Left lung (tissue), 10 donors: ENCODE results near the gene CCDC116. TPM values are rescaled to one million over a fixed set of nuclear protein-coding genes. Genes with fewer than 3 reads are reported as not detected.

Experiments
- ATAC-seq: fragments of 200-7000 bp; cut with Tn5 transposase; one replicate; pipeline ENCODE4 v1.9.1; 2020; ENCODE audit warnings: moderate library complexity
- DNase-seq, 4 donors: peaks; one replicate each; pipeline ENCODE4 v3.0.0-alpha.2; 2013 to 2020
- H3K27ac ChIP-seq, 2 donors: fragments of 200-600 bp; sonication (generic) in 1 of 2; one replicate each; pipeline versions ENCODE4 v1.5.0 to v1.8.0; 2020 to 2021
- H3K27me3 ChIP-seq, 2 donors: fragments of 200-600 bp; sonication (generic) in 1 of 2; one replicate each; pipeline versions ENCODE4 v1.5.0 to v1.8.0; 2020 to 2021
- H3K36me3 ChIP-seq, 2 donors: fragments of 200-600 bp; sonication (generic) in 1 of 2; one replicate each; pipeline versions ENCODE4 v1.5.0 to v1.8.0; 2020 to 2021
- H3K4me1 ChIP-seq, 2 donors: fragments of 200-600 bp; one replicate each; pipeline ENCODE4 v1.8.0; 2021
- H3K4me3 ChIP-seq, 2 donors: fragments of 200-600 bp; sonication (generic) in 1 of 2; one replicate each; pipeline versions ENCODE4 v1.5.0 to v1.8.0; 2020 to 2021; ENCODE audit warnings: mild to moderate bottlenecking in 1 of 2
- H3K9me3 ChIP-seq, 2 donors: fragments of 200-600 bp; sonication (generic) in 1 of 2; one replicate each; pipeline versions ENCODE4 v1.5.0 to v1.8.0; 2020 to 2021
- CTCF ChIP-seq, 2 donors: fragments of 200-600 bp; sonication (generic) in 1 of 2; IDR thresholded peaks; one replicate each; pipeline versions ENCODE4 v1.5.0 to v1.8.0; 2021; ENCODE audit warnings: antibody characterized with exemption in 2 of 2
- intact Hi-C, 2 donors: fragments of 100-400 bp; cut with DNase I; formaldehyde crosslinking; loops; one replicate each; pipeline versions ENCODE4 v1.11.2 to v1.14.2; 2022
- polyA plus RNA-seq, 6 donors: library from polyadenylated mRNA; unstranded; fragments of 120-200 nt; gene quantifications; one replicate each; pipeline ENCODE4 v1.2.1, GENCODE V29; 2013; ENCODE audit not compliant: insufficient read length in 6 of 6
- total RNA-seq, 2 donors: library from RNA; stranded (reverse); fragmentation: NEBNext Ultra II Directional; extraction: Animal tissue kit (Norgen Biotek cat#: 25700); gene quantifications; one replicate each; pipeline ENCODE4 v1.2.1, GENCODE V29; 2021
- donor health status: DM: no; HTN: yes; CAD: no.
- donor health status: DM: no; HTN: no; CAD: no.

The CCDC116 gene
- total and polyA plus RNA-seq, 8 donors = 0.26 to 1.1 (median 0.85) TPM

GRCh38 chr22:21640810-21641209 is 8.2 kb downstream of the CCDC116 start:
- no peak for DNase-seq

GRCh38 chr22:21641417-21641788 is 8.8 kb downstream of the CCDC116 start:
- H3K4me3 ChIP-seq = peak overlapping the region; percentile 53 to 83
- H3K9me3 ChIP-seq = no peaks in the 10 kb centered on the region
- H3K4me1 ChIP-seq = peaks cover 7 to 30% of the 10 kb centered on the region in 2 donors
- peaks cover 0 to 30% of the 10 kb centered on the region in 2 donors for H3K36me3 ChIP-seq
- intact Hi-C loops = no loop called here
- H3K27ac ChIP-seq = peak overlapping the region in 1 of 2 donors; percentile 81
- peak; percentile 61 for ATAC-seq
- DNase-seq = no peak
- H3K27me3 ChIP-seq = no peaks in the 10 kb centered on the region
- peak in 1 of 2 donors; percentile 32 for TF ChIP-seq CTCF (IDR thresholded peaks at IDR 0.05)

More at GRCh38 chr22:21640810-21641209, 8.2 kb downstream of the CCDC116 start:
- Histone ChIP-seq H3K4me1 (peaks cover 7 to 26% of the 10 kb centered on the region in 2 donors), H3K27me3 (no peaks in the 10 kb centered on the region), H3K4me3 (no peak overlapping the region), H3K27ac (no peak overlapping the region), H3K9me3 (no peaks in the 10 kb centered on the region), H3K36me3 (peaks cover 0 to 24% of the 10 kb centered on the region in 2 donors)
- no peak for ATAC-seq
- intact Hi-C loops = no loop called here
- no peak for TF ChIP-seq CTCF (IDR thresholded peaks at IDR 0.05)

- DNase-seq (peak; percentile 96 to 99 (median 98)), ATAC-seq (peak; percentile 97)
- H3K4me3 ChIP-seq = peak within 1 kb of the TSS; percentile 69 to 83
- peaks cover 0 to 34% of the 10 kb centered on the region in 2 donors for H3K36me3 ChIP-seq
- no peak for TF ChIP-seq CTCF (IDR thresholded peaks at IDR 0.05)
- peaks cover 7 to 36% of the 10 kb centered on the region in 2 donors for H3K4me1 ChIP-seq
- peak within 1 kb of the TSS in 1 of 2 donors; percentile 81 for H3K27ac ChIP-seq
- no peaks in the 10 kb centered on the region for H3K9me3 ChIP-seq
- no peaks in the 10 kb centered on the region for H3K27me3 ChIP-seq
- intact Hi-C loops = no loop called here
Observed at GRCh38 chr22:21641789-21642583, 9.4 kb downstream of the CCDC116 start, which contains the start of gene SDF2L1. Gene SDF2L1 (plus strand): TSS chr22:21642302. CDS start chr22:21642337, 35 bp downstream.

- DNase-seq (peak in 1 of 4 donors; percentile 87), ATAC-seq (peak; percentile 20)
- intact Hi-C loops = no loop called here
Observed at GRCh38 chr22:21642584-21643448, 10.3 kb downstream of the CCDC116 start.

More at GRCh38 chr22:21642584-21643448, 10.3 kb downstream of the CCDC116 start:
- Histone ChIP-seq H3K9me3 (no peaks in the 10 kb centered on the region), H3K27ac (peak overlapping the region in 1 of 2 donors; percentile 81), H3K4me3 (peak overlapping the region; percentile 69 to 83), H3K4me1 (peaks cover 7 to 39% of the 10 kb centered on the region in 2 donors), H3K27me3 (no peaks in the 10 kb centered on the region), H3K36me3 (peaks cover 0 to 42% of the 10 kb centered on the region in 2 donors)
- TF ChIP-seq CTCF (IDR thresholded peaks at IDR 0.05) = peak; percentile 51 to 54
